Right lobe of liver (tissue), 4 donors: ENCODE results near the gene AGO3.

Experiments used
- POLR2A ChIP-seq: fragments of 450-650 bp; IDR thresholded peaks from one replicate; pipeline ENCODE4 v1.6.1; 2017; ENCODE audit warnings: antibody characterized with exemption, mild to moderate bottlenecking
- TF ChIP-seq, protein P1 (sequence below), 4 donors: fragments of 200-600 bp in 3 of 4; fragments of 450-650 bp in 1 of 4; IDR thresholded peaks; one replicate each; pipeline versions ENCODE4 v1.5.1 to v1.8.0; 2016 to 2022; ENCODE audit warnings: antibody characterized with exemption in 4 of 4, mild to moderate bottlenecking in 2 of 4
- donor health status: DM: no; HTN: no; CAD: no.
- donor health status: DM: no; HTN: no; CAD: no.
- donor health status: DM: no; HTN: yes; CAD: no.

GRCh38 chr1:35923791-35924221 lies 7.1 kb upstream of the AGO3 start:
- TF ChIP-seq, protein P1, sequence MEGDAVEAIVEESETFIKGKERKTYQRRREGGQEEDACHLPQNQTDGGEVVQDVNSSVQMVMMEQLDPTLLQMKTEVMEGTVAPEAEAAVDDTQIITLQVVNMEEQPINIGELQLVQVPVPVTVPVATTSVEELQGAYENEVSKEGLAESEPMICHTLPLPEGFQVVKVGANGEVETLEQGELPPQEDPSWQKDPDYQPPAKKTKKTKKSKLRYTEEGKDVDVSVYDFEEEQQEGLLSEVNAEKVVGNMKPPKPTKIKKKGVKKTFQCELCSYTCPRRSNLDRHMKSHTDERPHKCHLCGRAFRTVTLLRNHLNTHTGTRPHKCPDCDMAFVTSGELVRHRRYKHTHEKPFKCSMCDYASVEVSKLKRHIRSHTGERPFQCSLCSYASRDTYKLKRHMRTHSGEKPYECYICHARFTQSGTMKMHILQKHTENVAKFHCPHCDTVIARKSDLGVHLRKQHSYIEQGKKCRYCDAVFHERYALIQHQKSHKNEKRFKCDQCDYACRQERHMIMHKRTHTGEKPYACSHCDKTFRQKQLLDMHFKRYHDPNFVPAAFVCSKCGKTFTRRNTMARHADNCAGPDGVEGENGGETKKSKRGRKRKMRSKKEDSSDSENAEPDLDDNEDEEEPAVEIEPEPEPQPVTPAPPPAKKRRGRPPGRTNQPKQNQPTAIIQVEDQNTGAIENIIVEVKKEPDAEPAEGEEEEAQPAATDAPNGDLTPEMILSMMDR (IDR thresholded peaks at IDR 0.05) = no peak
- TF ChIP-seq POLR2A = no peak
